ENCODE data around the gene MGMT. TPM values are rescaled to one million over a fixed set of nuclear protein-coding genes. Genes with fewer than 3 reads are reported as not detected.
A peak's percentile ranks its signal among the peaks of the same experiment; 100 is the strongest.

MGMT gene
- total RNA-seq, 8 experiments from 2014 or later, result 11.4 to 25.8 (median 18.2) TPM

DNA sequence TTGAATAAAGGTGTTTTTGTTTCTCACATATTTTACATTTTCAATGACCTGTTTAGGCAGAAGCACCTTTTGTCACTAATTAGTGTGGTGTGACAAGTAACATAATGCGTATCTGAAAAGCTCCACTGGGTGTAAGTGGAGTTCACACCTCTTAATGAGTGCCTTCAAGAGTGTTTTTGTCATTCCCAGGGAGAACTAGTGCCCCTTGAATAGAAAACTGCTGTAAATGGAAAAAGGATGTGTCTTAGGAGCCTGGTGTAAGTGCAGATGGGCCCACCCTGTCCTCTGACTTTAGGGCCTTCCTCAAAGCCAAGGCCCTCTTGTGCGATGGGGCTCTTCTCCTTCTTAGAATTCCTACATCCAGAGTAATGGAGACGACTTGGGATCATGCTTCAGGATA, 170.0 kb downstream of the MGMT start:
- Histone ChIP-seq H3K4me1 (replicated peaks in 1 of 2) (no peaks in the 10 kb centered on the region), H3K4me3 (no peak overlapping the region), H3K27ac (no peak overlapping the region)
- no peak for ATAC-seq (replicated peaks in 6 of 8)
- in situ Hi-C loops (cut with MboI; ENCODE audit: low pct_unique_long_range_greater_than_20kb in 2 of 9, low sequenced_read_pairs in 9 of 9, unreplicated experiment in 9 of 9), result no loop called here
- 51 to 100% (median 72%) methylated on average over 1 to 3 of the region's 3 CpGs; no CpG with 5 or more reads in 2 of the 10 experiments for WGBS, 10 experiments

DNA sequence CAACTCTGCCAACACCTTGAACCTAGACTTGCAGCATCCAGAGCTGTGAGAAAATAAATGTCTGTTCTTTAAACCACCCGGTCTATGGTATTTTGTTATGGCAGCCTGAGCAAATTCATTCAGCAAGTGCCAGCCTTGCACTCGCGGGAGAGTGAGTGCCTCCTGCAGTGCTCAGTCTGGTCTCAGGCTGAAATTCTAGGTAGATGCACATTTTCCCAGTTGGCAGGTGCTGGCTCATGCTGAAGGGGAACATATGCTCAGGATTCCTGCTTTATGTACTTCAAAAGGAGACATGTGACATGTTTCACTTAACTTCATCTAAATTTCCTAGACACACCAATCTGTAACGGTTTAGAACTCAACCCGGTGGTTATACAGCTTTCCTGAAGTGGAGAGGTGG, 170.8 kb downstream of the MGMT start:
- 56 to 100% (median 84%) methylated on average over 1 to 5 of the region's 5 CpGs for WGBS, 10 experiments
- no peak overlapping the region for H3K27ac ChIP-seq
- in situ Hi-C loops (cut with MboI; ENCODE audit: low pct_unique_long_range_greater_than_20kb in 2 of 9, low sequenced_read_pairs in 9 of 9, unreplicated experiment in 9 of 9), result no loop called here
- no peak overlapping the region for H3K4me3 ChIP-seq
- no peak for ATAC-seq (replicated peaks in 6 of 8)
- H3K4me1 ChIP-seq (replicated peaks in 1 of 2), result no peaks in the 10 kb centered on the region

DNA sequence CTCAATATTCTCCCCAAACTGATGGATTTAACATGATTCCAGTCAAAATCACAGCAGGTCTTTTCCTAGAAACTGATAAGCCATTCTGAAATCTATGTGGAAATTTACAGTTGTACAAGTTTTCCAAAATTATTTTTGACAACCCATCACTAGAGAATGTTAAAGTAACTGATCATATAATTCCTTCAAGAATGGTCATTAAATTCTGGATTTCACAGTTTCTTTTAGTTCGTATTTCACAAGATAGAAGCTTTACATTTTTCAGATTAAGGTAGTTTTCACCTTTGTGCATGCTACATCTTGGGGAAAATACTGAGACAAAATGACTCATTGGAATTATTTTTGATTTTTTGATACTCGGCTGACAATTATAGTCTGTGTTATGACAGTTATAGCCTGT, 174.3 kb downstream of the MGMT start:
- no peak for ATAC-seq (replicated peaks in 6 of 8)
- 43 to 100% (median 96%) methylated on average over 1 to 2 of the region's 2 CpGs for WGBS, 10 experiments
- H3K27ac ChIP-seq, result no peak overlapping the region
- H3K4me3 ChIP-seq, result no peak overlapping the region
- H3K4me1 ChIP-seq (replicated peaks in 1 of 2), result no peaks in the 10 kb centered on the region
- in situ Hi-C loops (cut with MboI; ENCODE audit: low pct_unique_long_range_greater_than_20kb in 2 of 9, low sequenced_read_pairs in 9 of 9, unreplicated experiment in 9 of 9), result no loop called here

- Histone ChIP-seq H3K27ac (no peak overlapping the region), H3K4me3 (no peak overlapping the region), H3K4me1 (replicated peaks in 1 of 2) (peaks cover 2 to 3% of the 10 kb centered on the region in 2 donors)
- in situ Hi-C loops (cut with MboI; ENCODE audit: low pct_unique_long_range_greater_than_20kb in 2 of 9, low sequenced_read_pairs in 9 of 9, unreplicated experiment in 9 of 9), result no loop called here
- 40 to 93% (median 86%) methylated on average over 1 to 8 of the region's 8 CpGs; no CpG with 5 or more reads in 3 of the 10 experiments for WGBS, 10 experiments
- ATAC-seq (replicated peaks in 6 of 8), result peak in 1 of 8 experiments; percentile 49
Measured at GRCh38 chr10:129641982-129642381, 174.9 kb downstream of the MGMT start.

DNA sequence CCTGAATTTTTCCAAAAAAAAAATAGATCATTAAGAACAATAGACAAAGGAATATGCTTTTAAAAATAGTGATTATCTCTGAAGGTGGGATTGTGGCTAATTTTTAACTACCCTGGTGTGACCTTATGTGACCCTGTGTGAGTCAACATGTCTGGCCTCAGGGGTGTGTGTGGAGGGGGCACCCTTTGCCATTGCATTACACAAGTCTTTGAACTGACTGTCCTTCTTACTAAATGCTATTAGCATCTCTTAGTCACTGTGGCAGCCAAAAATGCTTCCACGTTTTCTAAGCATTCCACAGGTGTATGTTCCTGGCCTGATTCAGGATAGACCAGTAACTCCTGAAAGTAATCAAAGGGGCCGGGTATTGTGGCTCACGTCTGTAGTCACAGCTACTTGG, 175.4 kb downstream of the MGMT start:
- in situ Hi-C loops (cut with MboI; ENCODE audit: low pct_unique_long_range_greater_than_20kb in 2 of 9, low sequenced_read_pairs in 9 of 9, unreplicated experiment in 9 of 9), result no loop called here
- 0 to 80% (median 57%) methylated on average over 1 to 3 of the region's 3 CpGs; no CpG with 5 or more reads in 4 of the 10 experiments for WGBS, 10 experiments
- peak in 3 of 8 experiments; percentile 31 to 66 (median 42) for ATAC-seq (replicated peaks in 6 of 8)
- peaks cover 2 to 8% of the 10 kb centered on the region in 2 donors for H3K4me1 ChIP-seq (replicated peaks in 1 of 2)
- no peak overlapping the region for H3K27ac ChIP-seq
- H3K4me3 ChIP-seq, result no peak overlapping the region

DNA sequence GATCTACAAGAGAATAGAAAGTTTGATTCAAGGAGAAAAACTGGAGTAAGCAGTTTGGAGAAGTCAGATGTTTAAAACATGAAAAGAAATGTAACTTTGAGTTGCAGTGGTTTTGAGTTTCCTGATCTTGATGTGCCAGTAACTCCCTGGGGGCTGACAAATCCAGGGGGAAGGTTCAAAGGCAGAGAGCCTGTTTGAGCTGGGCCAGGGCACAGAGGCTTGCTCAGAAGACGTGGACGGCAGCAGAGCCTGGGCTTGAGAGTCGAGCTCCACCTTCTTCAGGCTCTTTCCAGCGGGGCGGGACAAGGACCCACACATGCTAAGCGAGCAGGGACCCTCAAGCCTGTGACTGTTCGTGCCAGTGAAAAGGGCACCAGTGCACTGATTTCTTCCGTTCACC, 176.2 kb downstream of the MGMT start:
- no peak for ATAC-seq (replicated peaks in 6 of 8)
- WGBS, 10 experiments, result 61 to 100% (median 90%) methylated on average over 2 to 4 of the region's 8 CpGs; no CpG with 5 or more reads in 5 of the 10 experiments
- in situ Hi-C loops (cut with MboI; ENCODE audit: low pct_unique_long_range_greater_than_20kb in 2 of 9, low sequenced_read_pairs in 9 of 9, unreplicated experiment in 9 of 9), result no loop called here
- H3K27ac ChIP-seq, result no peak overlapping the region
- no peak overlapping the region for H3K4me3 ChIP-seq
- peaks cover 2 to 16% of the 10 kb centered on the region in 2 donors for H3K4me1 ChIP-seq (replicated peaks in 1 of 2)

DNA sequence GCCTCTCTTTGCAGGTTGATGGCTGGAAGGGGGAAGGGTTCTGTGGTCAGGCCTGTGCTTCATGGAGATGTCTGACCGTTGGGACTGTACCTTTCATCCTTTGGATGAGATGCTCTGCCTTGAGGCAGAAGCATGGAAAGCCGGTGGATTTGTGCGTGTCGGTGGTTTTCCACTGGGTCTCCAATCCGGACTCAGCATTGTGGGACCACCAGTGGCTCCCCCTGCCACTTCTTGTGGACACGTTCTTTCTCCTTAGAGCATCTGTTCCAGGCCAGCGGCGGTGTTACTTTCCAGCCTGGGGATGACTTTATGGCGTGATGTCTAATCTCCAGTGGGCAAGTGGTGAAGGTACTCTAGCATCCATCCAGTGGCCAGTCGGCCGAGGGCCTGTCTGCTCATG, 178.4 kb downstream of the MGMT start:
- WGBS, 10 experiments, result 83 to 94% (median 92%) methylated on average over 2 to 9 of the region's 11 CpGs; no CpG with 5 or more reads in 7 of the 10 experiments
- H3K27ac ChIP-seq, result no peak overlapping the region
- in situ Hi-C loops (cut with MboI; ENCODE audit: low pct_unique_long_range_greater_than_20kb in 2 of 9, low sequenced_read_pairs in 9 of 9, unreplicated experiment in 9 of 9), result no loop called here
- H3K4me3 ChIP-seq, result no peak overlapping the region
- peaks cover 11 to 30% of the 10 kb centered on the region in 2 donors for H3K4me1 ChIP-seq (replicated peaks in 1 of 2)
- ATAC-seq (replicated peaks in 6 of 8), result no peak

DNA sequence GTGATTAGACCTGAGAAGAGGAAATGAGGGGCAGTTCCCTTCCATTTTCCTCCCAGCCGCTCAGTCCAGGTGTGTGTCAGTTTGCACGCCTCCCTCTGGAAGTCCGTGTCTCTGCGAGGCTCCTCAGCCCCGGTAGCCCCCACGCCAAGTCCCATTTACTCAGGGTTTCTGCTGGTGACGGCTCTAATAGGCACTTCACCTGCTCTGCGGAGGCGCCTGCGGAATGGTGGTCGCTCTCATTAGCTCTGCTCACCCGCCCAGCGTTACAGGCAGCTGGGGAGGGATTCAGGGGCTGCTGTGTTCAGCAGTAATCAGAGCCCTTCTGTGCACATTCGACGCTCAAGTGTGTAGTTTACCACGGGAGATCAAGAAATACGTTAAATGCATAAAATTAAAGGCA, 179.9 kb downstream of the MGMT start:
- WGBS, 10 experiments, result 73 to 90% (median 82%) methylated on average over 2 to 9 of the region's 17 CpGs; no CpG with 5 or more reads in 2 of the 10 experiments
- in situ Hi-C loops (cut with MboI; ENCODE audit: low pct_unique_long_range_greater_than_20kb in 2 of 9, low sequenced_read_pairs in 9 of 9, unreplicated experiment in 9 of 9), result no loop called here

DNA sequence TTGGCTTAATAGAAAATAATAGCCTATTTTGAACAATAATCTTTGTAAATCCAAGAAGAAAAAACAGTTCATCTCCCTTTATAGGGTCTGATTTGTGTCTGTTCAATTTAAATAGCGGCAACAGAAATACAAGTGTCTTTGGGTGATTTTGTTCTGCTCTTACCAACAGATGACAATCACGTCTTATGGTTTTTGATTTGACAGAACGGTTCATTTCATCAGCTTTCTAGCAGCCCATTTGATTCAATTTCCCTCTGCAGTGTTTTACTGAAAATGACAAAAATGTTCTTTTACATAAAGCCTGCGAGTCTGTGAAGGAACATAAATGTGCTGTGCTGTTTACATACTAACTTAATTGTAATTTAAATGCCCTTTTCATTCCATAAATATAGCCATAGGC, 180.5 kb downstream of the MGMT start:
- WGBS, 10 experiments, result 29 to 100% (median 84%) methylated on average over 1 to 4 of the region's 4 CpGs
- Histone ChIP-seq H3K4me1 (replicated peaks in 1 of 2) (peaks cover 11 to 30% of the 10 kb centered on the region in 2 donors), H3K27ac (no peak overlapping the region), H3K4me3 (no peak overlapping the region)
- in situ Hi-C loops (cut with MboI; ENCODE audit: low pct_unique_long_range_greater_than_20kb in 2 of 9, low sequenced_read_pairs in 9 of 9, unreplicated experiment in 9 of 9), result no loop called here
- peak in 1 of 8 experiments; percentile 89 for ATAC-seq (replicated peaks in 6 of 8)

More for the DNA sequence above, 179.9 kb downstream of the MGMT start:
- H3K4me1 ChIP-seq (replicated peaks in 1 of 2), result peaks cover 11 to 30% of the 10 kb centered on the region in 2 donors
- H3K4me3 ChIP-seq, result no peak overlapping the region
- peak in 5 of 8 experiments; percentile 33 to 55 (median 40) for ATAC-seq (replicated peaks in 6 of 8)
- H3K27ac ChIP-seq, result no peak overlapping the region

- in situ Hi-C loops (cut with MboI; ENCODE audit: low pct_unique_long_range_greater_than_20kb in 2 of 9, low sequenced_read_pairs in 9 of 9, unreplicated experiment in 9 of 9), result no loop called here
- Histone ChIP-seq H3K4me3 (no peak overlapping the region), H3K4me1 (replicated peaks in 1 of 2) (peaks cover 14 to 39% of the 10 kb centered on the region in 2 donors), H3K27ac (no peak overlapping the region)
- ATAC-seq (replicated peaks in 6 of 8), result peak in 2 of 8 experiments; percentile 40 to 44
- 49 to 90% (median 80%) methylated on average over 2 to 6 of the region's 6 CpGs; no CpG with 5 or more reads in 1 of the 10 experiments for WGBS, 10 experiments
Measured at GRCh38 chr10:129648856-129649255, 181.8 kb downstream of the MGMT start.

- in situ Hi-C loops (cut with MboI; ENCODE audit: low pct_unique_long_range_greater_than_20kb in 2 of 9, low sequenced_read_pairs in 9 of 9, unreplicated experiment in 9 of 9), result no loop called here
- no peak overlapping the region for H3K4me3 ChIP-seq
- H3K4me1 ChIP-seq (replicated peaks in 1 of 2), result peaks cover 13 to 41% of the 10 kb centered on the region in 2 donors
- no peak overlapping the region for H3K27ac ChIP-seq
- no peak for ATAC-seq (replicated peaks in 6 of 8)
- WGBS, 10 experiments, result 80 to 96% (median 93%) methylated on average over 2 to 11 of the region's 15 CpGs; no CpG with 5 or more reads in 4 of the 10 experiments
Measured at GRCh38 chr10:129652021-129652420, 185.0 kb downstream of the MGMT start.

DNA sequence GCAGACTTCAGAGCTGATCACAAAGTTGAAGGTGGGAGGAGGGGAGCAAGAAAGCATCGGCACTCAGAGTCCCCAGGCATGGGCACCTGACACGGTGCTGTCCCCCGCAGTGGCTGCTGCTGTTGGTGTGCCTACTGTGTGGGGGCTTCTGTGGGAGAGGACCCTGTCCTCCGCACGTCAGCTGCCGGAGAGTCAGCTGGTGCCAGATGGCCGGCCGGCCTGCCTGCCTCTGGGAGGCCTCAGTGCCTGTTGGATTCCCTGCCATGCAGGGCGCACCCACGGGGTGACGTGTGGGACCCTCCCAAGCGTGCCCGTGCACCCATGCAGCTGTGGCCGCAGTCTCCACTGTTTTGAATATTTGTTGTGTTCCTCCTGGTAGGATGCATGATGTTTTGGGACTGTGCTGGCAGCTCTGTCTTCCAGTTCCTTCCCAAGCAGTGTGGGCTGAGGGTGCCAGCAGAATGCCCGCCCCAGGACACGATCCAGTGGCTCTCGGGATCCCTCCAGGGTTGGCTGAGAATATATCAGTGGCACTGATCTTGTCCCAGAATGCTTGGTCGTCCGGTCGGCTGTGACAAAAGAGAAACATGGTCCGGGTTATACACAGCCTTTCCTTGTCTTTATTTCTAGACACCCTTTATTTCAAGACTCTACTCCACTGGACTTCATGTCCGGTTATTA, 185.6 kb downstream of the MGMT start:
- 76 to 100% (median 93%) methylated on average over 2 to 8 of the region's 22 CpGs; no CpG with 5 or more reads in 2 of the 10 experiments for WGBS, 10 experiments
- H3K4me1 ChIP-seq (replicated peaks in 1 of 2), result peaks cover 20 to 41% of the 10 kb centered on the region in 2 donors
- no peak overlapping the region for H3K27ac ChIP-seq
- no peak for ATAC-seq (replicated peaks in 6 of 8)
- in situ Hi-C loops (cut with MboI; ENCODE audit: low pct_unique_long_range_greater_than_20kb in 2 of 9, low sequenced_read_pairs in 9 of 9, unreplicated experiment in 9 of 9), result no loop called here
- H3K4me3 ChIP-seq, result no peak overlapping the region

DNA sequence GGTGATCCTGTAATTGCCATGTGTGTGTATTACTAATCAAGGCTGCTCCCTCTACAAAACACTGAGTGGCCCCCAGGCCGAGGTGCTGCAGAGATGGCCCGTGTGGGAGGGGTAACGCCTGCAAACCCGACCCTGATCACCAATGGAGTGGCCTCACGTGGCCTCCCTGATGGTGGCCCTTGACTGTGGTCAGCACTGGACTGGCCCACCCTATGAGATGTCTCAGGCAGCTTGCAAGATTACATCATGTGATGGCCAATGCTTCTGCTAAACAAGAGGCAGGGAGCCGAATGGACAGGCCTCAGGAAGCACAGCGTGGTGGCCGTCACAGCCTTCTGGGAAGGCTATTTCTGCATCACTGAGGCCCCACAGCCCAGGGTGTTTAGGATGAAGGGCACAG, 186.4 kb downstream of the MGMT start:
- peak in 5 of 8 experiments; percentile 32 to 63 (median 54) for ATAC-seq (replicated peaks in 6 of 8)
- H3K4me3 ChIP-seq, result no peak overlapping the region
- no peak overlapping the region for H3K27ac ChIP-seq
- H3K4me1 ChIP-seq (replicated peaks in 1 of 2), result peaks cover 25 to 39% of the 10 kb centered on the region in 2 donors
- in situ Hi-C loops (cut with MboI; ENCODE audit: low pct_unique_long_range_greater_than_20kb in 2 of 9, low sequenced_read_pairs in 9 of 9, unreplicated experiment in 9 of 9), result no loop called here
- WGBS, 10 experiments, result 56 to 100% (median 80%) methylated on average over 2 to 4 of the region's 8 CpGs; no CpG with 5 or more reads in 6 of the 10 experiments
